ENCODE results near the gene CLDN14. TPM values are rescaled to one million over a fixed set of nuclear protein-coding genes. Genes with fewer than 3 reads are reported as not detected.

Gene CLDN14
- total RNA-seq, 3 donors from 2014 or later = 0.63 TPM; not detected in 2

GRCh38 chr21:36431252-36431651, 48.7 kb downstream of the CLDN14 start:
- Histone ChIP-seq H3K4me1 (ENCODE audit: low read depth) (no peaks in the 10 kb centered on the region), H3K4me3 (no peak overlapping the region), H3K36me3 (ENCODE audit: low read depth) (no peaks in the 10 kb centered on the region), H3K9me3 (no peaks in the 10 kb centered on the region)
- ATAC-seq = no peak
- DNase-seq = no peak
- TF ChIP-seq, protein P1, sequence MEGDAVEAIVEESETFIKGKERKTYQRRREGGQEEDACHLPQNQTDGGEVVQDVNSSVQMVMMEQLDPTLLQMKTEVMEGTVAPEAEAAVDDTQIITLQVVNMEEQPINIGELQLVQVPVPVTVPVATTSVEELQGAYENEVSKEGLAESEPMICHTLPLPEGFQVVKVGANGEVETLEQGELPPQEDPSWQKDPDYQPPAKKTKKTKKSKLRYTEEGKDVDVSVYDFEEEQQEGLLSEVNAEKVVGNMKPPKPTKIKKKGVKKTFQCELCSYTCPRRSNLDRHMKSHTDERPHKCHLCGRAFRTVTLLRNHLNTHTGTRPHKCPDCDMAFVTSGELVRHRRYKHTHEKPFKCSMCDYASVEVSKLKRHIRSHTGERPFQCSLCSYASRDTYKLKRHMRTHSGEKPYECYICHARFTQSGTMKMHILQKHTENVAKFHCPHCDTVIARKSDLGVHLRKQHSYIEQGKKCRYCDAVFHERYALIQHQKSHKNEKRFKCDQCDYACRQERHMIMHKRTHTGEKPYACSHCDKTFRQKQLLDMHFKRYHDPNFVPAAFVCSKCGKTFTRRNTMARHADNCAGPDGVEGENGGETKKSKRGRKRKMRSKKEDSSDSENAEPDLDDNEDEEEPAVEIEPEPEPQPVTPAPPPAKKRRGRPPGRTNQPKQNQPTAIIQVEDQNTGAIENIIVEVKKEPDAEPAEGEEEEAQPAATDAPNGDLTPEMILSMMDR (IDR thresholded peaks at IDR 0.05) = no peak
- intact Hi-C loops (cut with DNase I, micrococcal nuclease) = no loop called here

DNA sequence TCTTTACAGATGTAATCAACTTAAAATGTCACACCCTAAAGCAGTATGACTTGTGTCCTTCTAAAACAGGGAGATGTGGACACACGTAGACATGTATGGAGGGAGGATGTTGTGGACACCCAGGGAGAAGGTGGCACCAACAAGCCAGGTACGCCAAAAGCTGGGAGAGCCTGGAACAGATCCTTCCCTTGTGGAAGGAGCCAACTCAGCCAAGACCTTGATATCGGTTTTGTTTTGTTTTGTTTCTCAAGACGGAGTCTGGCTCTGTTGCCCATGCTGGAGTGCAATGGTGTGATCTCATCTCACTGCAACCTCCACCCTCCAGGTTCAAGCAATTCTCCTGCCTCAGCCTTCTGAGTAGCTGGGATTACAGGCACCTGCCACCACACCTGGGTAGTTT, 49.1 kb downstream of the CLDN14 start:
- ATAC-seq (no peak), DNase-seq (no peak)
- Histone ChIP-seq H3K4me3 (no peak overlapping the region), H3K9me3 (no peaks in the 10 kb centered on the region), H3K36me3 (ENCODE audit: low read depth) (no peaks in the 10 kb centered on the region), H3K4me1 (ENCODE audit: low read depth) (no peaks in the 10 kb centered on the region)
- intact Hi-C loops (cut with DNase I, micrococcal nuclease) = no loop called here
- TF ChIP-seq, protein P1 (IDR thresholded peaks at IDR 0.05) = no peak

DNA sequence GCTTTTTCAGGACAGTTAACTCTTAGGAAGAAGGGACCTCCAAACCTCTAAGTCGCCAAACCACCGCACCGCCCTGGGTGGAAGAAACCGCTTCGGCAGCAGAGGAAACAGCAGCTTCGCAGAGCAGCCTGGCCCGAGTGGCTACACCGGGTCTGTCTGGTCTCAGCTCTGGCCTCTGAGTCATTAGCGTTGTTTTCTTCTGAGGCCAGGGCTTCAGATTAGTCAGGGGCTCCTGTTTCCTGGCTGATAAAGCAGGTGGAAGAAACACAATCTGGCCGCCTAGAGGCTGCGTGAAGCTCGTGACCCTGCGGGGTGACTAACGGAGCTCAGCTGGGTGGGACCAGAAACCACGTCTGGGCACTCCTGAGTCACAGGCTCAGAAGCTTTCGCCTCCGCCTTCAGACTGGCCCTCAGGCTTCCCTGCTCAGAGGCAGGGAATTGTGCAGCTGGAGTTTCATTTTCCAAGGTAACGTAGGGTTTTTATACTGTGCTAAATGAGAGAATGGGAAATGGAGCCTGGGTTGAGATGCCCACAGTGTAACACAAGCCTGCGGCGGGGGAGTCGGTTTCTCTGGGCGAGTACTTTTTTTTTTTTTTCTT, 49.9 kb downstream of the CLDN14 start:
- no peaks in the 10 kb centered on the region for H3K9me3 ChIP-seq
- DNase-seq = peak; percentile 26 to 68 (median 41)
- H3K4me1 ChIP-seq (ENCODE audit: low read depth) = no peaks in the 10 kb centered on the region
- no peaks in the 10 kb centered on the region for H3K36me3 ChIP-seq (ENCODE audit: low read depth)
- TF ChIP-seq, protein P1 (IDR thresholded peaks at IDR 0.05) = no peak
- ATAC-seq = peak; percentile 79
- intact Hi-C loops (cut with DNase I, micrococcal nuclease) = no loop called here
- no peak overlapping the region for H3K4me3 ChIP-seq

GRCh38 chr21:36428761-36429432, 51.0 kb downstream of the CLDN14 start:
- TF ChIP-seq, protein P1 (IDR thresholded peaks at IDR 0.05) = no peak
- H3K36me3 ChIP-seq (ENCODE audit: low read depth) = no peaks in the 10 kb centered on the region
- intact Hi-C loops (cut with DNase I, micrococcal nuclease) = no loop called here
- H3K4me3 ChIP-seq = no peak overlapping the region
- DNase-seq = no peak
- no peak for ATAC-seq
- no peaks in the 10 kb centered on the region for H3K9me3 ChIP-seq
- H3K4me1 ChIP-seq (ENCODE audit: low read depth) = no peaks in the 10 kb centered on the region

DNA sequence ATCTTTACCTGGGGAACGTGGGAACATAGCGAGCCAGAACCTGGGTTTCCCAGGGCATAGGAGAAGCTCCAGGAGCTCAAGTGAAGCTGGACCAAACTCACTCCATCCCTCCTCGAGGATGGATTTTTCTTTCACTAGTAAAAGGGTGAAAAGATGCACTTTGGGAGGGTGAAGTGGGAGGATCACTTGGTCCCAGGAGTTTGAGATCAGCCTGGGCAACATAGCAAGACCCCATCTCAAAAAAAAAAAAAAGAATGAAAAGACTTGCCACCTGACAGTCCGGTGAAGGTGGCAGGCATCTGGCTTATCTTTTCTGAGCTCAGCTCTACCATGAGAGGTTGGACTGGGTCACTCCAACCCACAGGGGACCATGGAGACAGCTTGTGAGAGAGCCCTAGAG, 52.4 kb downstream of the CLDN14 start:
- intact Hi-C loops (cut with DNase I, micrococcal nuclease) = no loop called here
- no peak overlapping the region for H3K4me3 ChIP-seq
- H3K4me1 ChIP-seq (ENCODE audit: low read depth) = no peaks in the 10 kb centered on the region
- DNase-seq = no peak
- TF ChIP-seq, protein P1 (IDR thresholded peaks at IDR 0.05) = no peak
- ATAC-seq = no peak
- H3K36me3 ChIP-seq (ENCODE audit: low read depth) = no peaks in the 10 kb centered on the region
- H3K9me3 ChIP-seq = no peaks in the 10 kb centered on the region

All from mucosa of descending colon (tissue), 3 donors.